ENCODE measurements around the gene DIAPH3. TPM values are rescaled to one million over a fixed set of nuclear protein-coding genes. Genes with fewer than 3 reads are reported as not detected.

Gene DIAPH3
- polyA plus RNA-seq, 3 donors = 0.04 to 0.09 TPM; not detected in 1

DNA sequence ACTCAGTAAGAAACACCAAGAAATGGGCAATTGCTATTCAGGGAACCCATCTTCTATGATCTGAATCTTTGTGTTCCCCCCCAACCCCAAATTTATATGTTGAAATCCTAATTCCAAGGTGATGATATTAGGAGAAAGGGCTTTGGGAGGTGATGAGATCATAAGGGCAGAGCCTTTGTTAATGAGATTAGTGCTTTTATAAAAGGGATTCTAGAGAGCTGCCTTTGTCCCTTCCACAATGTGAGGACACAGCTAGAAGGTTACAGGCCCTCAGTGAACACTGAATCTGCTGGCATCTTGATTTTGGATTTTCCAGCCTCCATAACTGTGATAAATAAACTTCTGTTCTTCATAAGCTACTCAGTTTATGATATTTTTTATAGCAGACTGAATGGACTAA, 376.0 kb downstream of the DIAPH3 start:
- Histone ChIP-seq H3K27ac (ENCODE audit: low read depth in 1 of 2, low read length in 2 of 2) (no peak overlapping the region), H4K20me1 (ENCODE audit: insufficient read depth, low read length) (no peaks in the 10 kb centered on the region), H3K9me3 (replicated peaks in 1 of 2; ENCODE audit: control insufficient read depth in 1 of 2, insufficient read depth in 1 of 2, low read length in 2 of 2) (no peaks in the 10 kb centered on the region), H3K4me1 (ENCODE audit: control insufficient read depth in 1 of 2, insufficient read depth in 2 of 2, low read length in 2 of 2) (no peaks in the 10 kb centered on the region), H3K4me3 (replicated peaks in 1 of 3; ENCODE audit: low read depth in 2 of 3, low read length in 3 of 3) (no peak overlapping the region), H3K9ac (ENCODE audit: insufficient read depth, low read length, poor library complexity, severe bottlenecking) (no peak overlapping the region), H2AFZ (ENCODE audit: insufficient read depth, low read depth, low read length, poor library complexity, severe bottlenecking) (no peak overlapping the region), H3K27me3 (ENCODE audit: control insufficient read depth in 2 of 2, insufficient read depth in 2 of 2, low read length in 2 of 2) (no peaks in the 10 kb centered on the region), H3K79me2 (ENCODE audit: insufficient read depth, low read length) (no peaks in the 10 kb centered on the region), H3K4me2 (replicated peaks; ENCODE audit: extremely low read depth, low read length, poor library complexity, severe bottlenecking) (no peak overlapping the region), H3K36me3 (replicated peaks in 1 of 2; ENCODE audit: control insufficient read depth in 1 of 2, insufficient read depth in 2 of 2, low read length in 2 of 2) (no peaks in the 10 kb centered on the region)
- DNase-seq = no peak
- Mint-ChIP-seq H3K27me3 (ENCODE audit: low read depth in 3 of 3) (peaks cover 0 to under 1% (median 0%) of the 10 kb centered on the region in 3 donors), H3K4me3 (no peak overlapping the region), H3K36me3 (no peaks in the 10 kb centered on the region), H3K4me1 (no peaks in the 10 kb centered on the region), H3K9me3 (no peaks in the 10 kb centered on the region), H3K27ac (no peak overlapping the region)
- TF ChIP-seq CTCF (IDR thresholded peaks at IDR 0.05) = no peak
- intact Hi-C loops (cut with micrococcal nuclease) = no loop called here

GRCh38 chr13:59782696-59783095, 381.0 kb downstream of the DIAPH3 start:
- Mint-ChIP-seq H3K4me3 (no peak overlapping the region), H3K36me3 (no peaks in the 10 kb centered on the region), H3K27me3 (ENCODE audit: low read depth in 3 of 3) (peaks cover 0 to 4% (median 0%) of the 10 kb centered on the region in 3 donors), H3K27ac (no peak overlapping the region), H3K4me1 (no peaks in the 10 kb centered on the region), H3K9me3 (no peaks in the 10 kb centered on the region)
- Histone ChIP-seq H3K79me2 (ENCODE audit: insufficient read depth, low read length) (no peaks in the 10 kb centered on the region), H3K36me3 (replicated peaks in 1 of 2; ENCODE audit: control insufficient read depth in 1 of 2, insufficient read depth in 2 of 2, low read length in 2 of 2) (no peaks in the 10 kb centered on the region), H3K4me1 (ENCODE audit: control insufficient read depth in 1 of 2, insufficient read depth in 2 of 2, low read length in 2 of 2) (no peaks in the 10 kb centered on the region), H3K9me3 (replicated peaks in 1 of 2; ENCODE audit: control insufficient read depth in 1 of 2, insufficient read depth in 1 of 2, low read length in 2 of 2) (no peaks in the 10 kb centered on the region), H4K20me1 (ENCODE audit: insufficient read depth, low read length) (no peaks in the 10 kb centered on the region), H2AFZ (ENCODE audit: insufficient read depth, low read depth, low read length, poor library complexity, severe bottlenecking) (no peak overlapping the region), H3K4me3 (replicated peaks in 1 of 3; ENCODE audit: low read depth in 2 of 3, low read length in 3 of 3) (no peak overlapping the region), H3K4me2 (replicated peaks; ENCODE audit: extremely low read depth, low read length, poor library complexity, severe bottlenecking) (no peak overlapping the region), H3K9ac (ENCODE audit: insufficient read depth, low read length, poor library complexity, severe bottlenecking) (no peak overlapping the region), H3K27me3 (ENCODE audit: control insufficient read depth in 2 of 2, insufficient read depth in 2 of 2, low read length in 2 of 2) (no peaks in the 10 kb centered on the region), H3K27ac (ENCODE audit: low read depth in 1 of 2, low read length in 2 of 2) (no peak overlapping the region)
- TF ChIP-seq CTCF (IDR thresholded peaks at IDR 0.05) = no peak
- intact Hi-C loops (cut with micrococcal nuclease) = no loop called here
- no peak for DNase-seq
- WGBS (ENCODE audit: insufficient coverage) = 90% methylated on average over 4 of the region's 4 CpGs

Measured in CD14-positive monocyte (primary cell).